Left renal pelvis (tissue), 4 donors: ENCODE measurements around the gene EN2. TPM values are rescaled to one million over a fixed set of nuclear protein-coding genes. Genes with fewer than 3 reads are reported as not detected.

Experiments used
- DNase-seq, 4 donors: peaks; one replicate each; pipeline ENCODE4 v3.0.0-alpha.2; 2013; ENCODE audit warnings: low read depth in 4 of 4, low spot score in 3 of 4
- polyA plus RNA-seq, 4 donors: library from polyadenylated mRNA; unstranded; fragments of 120-200 nt; gene quantifications; one replicate each; pipeline ENCODE4 v1.2.1, GENCODE V29; 2013; ENCODE audit not compliant: insufficient read length in 4 of 4

EN2 gene
- polyA plus RNA-seq, 4 donors, result 0.04 to 0.69 (median 0.21) TPM

- no peak for DNase-seq
Observed at GRCh38 chr7:155505422-155505793, 47.5 kb downstream of the EN2 start.

GRCh38 chr7:155506854-155507337 is 49.0 kb downstream of the EN2 start:
- DNase-seq, result no peak

GRCh38 chr7:155507576-155507975 is 49.6 kb downstream of the EN2 start:
- DNase-seq, result no peak

- DNase-seq, result no peak
Observed at GRCh38 chr7:155508376-155509358, 50.7 kb downstream of the EN2 start.

GRCh38 chr7:155509359-155509724 is 51.4 kb downstream of the EN2 start:
- DNase-seq, result no peak

DNA sequence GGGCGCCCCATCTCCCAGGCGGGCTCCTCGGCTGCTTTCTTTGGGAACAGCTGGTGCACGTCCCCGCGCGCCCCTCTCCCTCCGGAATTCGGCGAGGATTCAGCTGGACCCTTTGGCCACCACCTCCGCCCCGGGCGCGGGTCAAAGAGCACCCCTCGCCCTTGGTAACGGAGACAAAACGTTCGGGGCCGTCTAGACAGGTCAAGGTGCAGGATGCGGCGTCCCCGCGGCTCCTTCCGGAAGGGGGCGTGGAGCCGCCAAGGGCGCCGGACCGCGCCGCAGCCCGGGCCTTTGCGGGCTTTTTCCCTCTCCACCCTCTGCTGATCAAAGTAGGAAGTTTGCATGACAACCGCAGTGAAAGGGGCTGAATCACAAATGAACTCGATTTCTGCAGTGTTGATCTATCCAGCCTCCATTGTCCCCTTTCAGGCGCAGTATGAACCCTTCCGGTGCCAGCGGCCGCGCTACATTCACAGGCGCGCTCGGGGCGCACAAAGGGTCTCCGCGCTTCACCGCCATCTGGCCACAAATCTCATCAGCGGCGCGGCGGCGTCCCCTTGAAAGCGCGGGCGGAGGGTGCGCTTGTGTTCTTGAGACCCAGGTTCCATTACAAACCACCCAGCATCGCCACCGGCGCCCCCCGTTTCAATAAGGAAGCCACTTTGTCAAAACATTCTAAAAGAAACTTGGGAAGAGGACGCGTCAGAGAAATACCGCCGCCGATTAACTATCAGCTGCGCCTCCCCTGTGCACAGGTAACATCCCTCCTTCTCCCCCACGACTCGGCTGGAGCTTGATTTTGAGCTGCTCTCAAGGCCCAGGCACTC is 52.0 kb downstream of the EN2 start:
- DNase-seq, result no peak

DNA sequence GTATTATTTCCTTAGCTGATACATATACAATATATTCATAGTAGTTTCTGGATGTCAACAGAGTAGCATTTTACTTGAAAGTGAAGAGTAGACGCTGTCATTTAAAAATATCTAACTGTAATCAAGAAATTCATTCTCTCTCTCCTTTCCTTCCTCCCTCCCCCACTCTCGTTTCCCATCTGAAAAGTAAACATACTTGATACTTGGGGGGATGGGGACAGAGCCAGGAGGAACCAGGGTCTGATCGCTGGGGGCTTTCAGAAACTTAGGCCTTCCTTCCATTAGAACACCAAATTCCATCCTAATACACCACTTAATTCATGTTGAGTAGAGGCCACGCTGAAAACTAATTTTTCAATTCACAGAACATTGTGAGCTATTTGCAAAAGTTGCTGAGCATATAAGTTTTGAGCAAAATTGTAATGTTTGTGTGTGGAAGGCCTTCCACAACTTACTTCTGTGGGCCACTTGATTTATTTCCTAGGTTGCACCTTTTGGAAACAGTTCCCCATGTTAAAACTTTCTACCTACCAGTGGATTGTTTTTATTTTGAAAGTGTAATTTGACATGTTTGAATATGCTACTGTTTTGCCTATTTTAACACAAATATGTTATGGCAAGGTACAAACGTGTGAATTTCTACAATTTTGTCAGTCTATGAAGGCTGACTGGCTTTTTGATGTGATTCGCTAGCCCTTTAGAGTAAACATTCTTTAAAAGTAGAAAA is 53.2 kb downstream of the EN2 start:
- no peak for DNase-seq

- no peak for DNase-seq
Observed at GRCh38 chr7:155511702-155511996, 53.7 kb downstream of the EN2 start.

GRCh38 chr7:155512246-155512887 is 54.4 kb downstream of the EN2 start:
- DNase-seq, result no peak

GRCh38 chr7:155513543-155514285 is 55.8 kb downstream of the EN2 start:
- no peak for DNase-seq

DNA sequence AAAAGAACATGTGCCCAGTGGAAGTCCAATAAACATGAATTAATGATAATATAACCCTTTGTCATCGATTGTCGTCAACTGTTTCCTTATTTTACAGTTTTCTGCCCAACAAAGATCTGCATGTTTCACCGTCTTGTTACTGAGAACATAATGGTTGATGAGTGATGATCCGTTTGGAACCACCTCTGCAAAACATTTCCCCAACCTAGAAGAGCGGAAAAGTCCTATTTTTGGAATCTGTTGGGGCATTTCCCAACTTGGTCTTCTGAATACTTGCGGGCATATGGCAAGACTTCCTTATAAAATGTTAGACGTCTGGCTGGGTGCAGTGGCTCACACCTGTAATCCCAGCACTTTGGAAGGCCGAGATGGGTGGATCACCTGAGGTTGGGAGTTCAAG is 56.4 kb downstream of the EN2 start:
- no peak for DNase-seq

Other genes with a start within 250 kb of the EN2 start
- 10 to 100 TPM; 27.0 to 40.8 (median 31.5) TPM for gene INSIG1, start 160.3 kb upstream of the EN2 start, polyA plus RNA-seq
- gene CNPY1, start 88.4 kb downstream of the EN2 start, polyA plus RNA-seq, result not detected
- gene RBM33, start 186.5 kb downstream of the EN2 start, polyA plus RNA-seq, result 10 to 100 TPM; 26.6 to 40.3 (median 34.8) TPM